Kidney glomerular epithelial cell (primary cell): ENCODE data around the gene INPP4B.

Experiments used
- DNase-seq: peaks from one replicate; lab custom pipeline; 2025; lab: John Stamatoyannopoulos, UW

INPP4B gene

GRCh38 chr4:142473218-142473959 is 372.7 kb downstream of the INPP4B start:
- no peak for DNase-seq

- DNase-seq, result no peak
Measured at GRCh38 chr4:142467088-142467487, 379.0 kb downstream of the INPP4B start.

GRCh38 chr4:142465526-142465925 is 380.6 kb downstream of the INPP4B start:
- no peak for DNase-seq

GRCh38 chr4:142463206-142463605 is 382.9 kb downstream of the INPP4B start:
- no peak for DNase-seq

- no peak for DNase-seq
Measured at GRCh38 chr4:142452161-142452855, 393.8 kb downstream of the INPP4B start.

- no peak for DNase-seq
Measured at GRCh38 chr4:142449771-142450373, 396.2 kb downstream of the INPP4B start.

GRCh38 chr4:142447009-142447408 is 399.1 kb downstream of the INPP4B start:
- DNase-seq, result no peak

GRCh38 chr4:142443469-142443868 is 402.6 kb downstream of the INPP4B start:
- DNase-seq, result no peak

- DNase-seq, result no peak
Measured at GRCh38 chr4:142440093-142440492, 406.0 kb downstream of the INPP4B start.

GRCh38 chr4:142435599-142436235 is 410.4 kb downstream of the INPP4B start:
- DNase-seq, result no peak

GRCh38 chr4:142434519-142435224 is 411.4 kb downstream of the INPP4B start:
- DNase-seq, result no peak

- no peak for DNase-seq
Measured at GRCh38 chr4:142428715-142429114, 417.4 kb downstream of the INPP4B start.

GRCh38 chr4:142427456-142427855 is 418.6 kb downstream of the INPP4B start:
- no peak for DNase-seq

- DNase-seq, result no peak
Measured at GRCh38 chr4:142423861-142424260, 422.2 kb downstream of the INPP4B start.

- DNase-seq, result no peak
Measured at GRCh38 chr4:142420311-142421095, 425.6 kb downstream of the INPP4B start.

GRCh38 chr4:142419712-142420111 is 426.4 kb downstream of the INPP4B start:
- no peak for DNase-seq

GRCh38 chr4:142418697-142419096 is 427.4 kb downstream of the INPP4B start:
- no peak for DNase-seq

- no peak for DNase-seq
Measured at GRCh38 chr4:142416711-142417275, 429.3 kb downstream of the INPP4B start.

- DNase-seq, result no peak
Measured at GRCh38 chr4:142416121-142416520, 430.0 kb downstream of the INPP4B start.

- DNase-seq, result no peak
Measured at GRCh38 chr4:142414366-142414990, 431.6 kb downstream of the INPP4B start.
